ENCODE results near the gene SLC25A29.
A peak's percentile ranks its signal among the peaks of the same experiment; 100 is the strongest.

SLC25A29 gene

DNA sequence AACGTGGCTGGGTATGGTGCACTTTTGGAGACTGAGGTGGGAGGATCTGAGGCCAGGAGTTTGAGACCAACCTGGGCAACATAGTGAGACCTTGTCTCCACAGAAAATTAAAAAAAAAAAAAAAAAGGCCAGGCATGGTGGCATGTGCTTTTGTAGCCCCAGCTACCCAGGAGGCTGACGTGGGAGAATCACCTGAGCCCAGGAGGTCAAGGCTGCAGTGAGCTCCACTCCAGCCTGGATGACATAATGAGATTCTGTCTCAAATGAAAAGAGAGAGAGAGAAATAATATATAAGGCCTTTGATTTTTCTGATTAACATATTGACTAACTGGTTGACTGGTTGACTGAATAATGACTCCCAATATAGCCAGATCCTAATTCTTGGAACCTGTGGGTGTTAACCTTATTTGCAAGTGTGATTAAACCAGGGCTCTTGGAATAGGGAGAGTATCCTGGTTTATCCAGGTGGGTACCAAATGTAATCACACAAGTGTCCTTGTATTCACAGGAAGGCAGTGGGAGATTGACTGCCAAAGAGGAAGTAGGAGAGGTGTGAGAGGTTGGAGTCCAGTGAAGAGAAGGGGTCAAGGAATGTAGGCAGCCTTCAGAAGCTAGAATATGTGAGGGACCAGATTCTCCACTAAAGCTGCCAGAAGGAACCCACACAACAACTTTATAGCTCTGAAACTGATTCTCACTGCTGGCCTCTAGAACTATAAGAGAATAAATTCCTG lies 55.3 kb downstream of the SLC25A29 start:
- no peak overlapping the region for H3K9ac ChIP-seq (ENCODE audit: low read length)
- H3K4me1 ChIP-seq (ENCODE audit: control insufficient read depth, insufficient read depth, low read length): peaks cover 35% of the 10 kb centered on the region
- no peaks in the 10 kb centered on the region for H3K36me3 ChIP-seq (ENCODE audit: control insufficient read depth, insufficient read depth, low read length)
- no peaks in the 10 kb centered on the region for H3K9me3 ChIP-seq (ENCODE audit: control insufficient read depth, low read length)
- H3K27me3 ChIP-seq (ENCODE audit: control insufficient read depth, insufficient read depth, low read length): no peaks in the 10 kb centered on the region
- no peak overlapping the region for H3K4me3 ChIP-seq (ENCODE audit: low read length)

DNA sequence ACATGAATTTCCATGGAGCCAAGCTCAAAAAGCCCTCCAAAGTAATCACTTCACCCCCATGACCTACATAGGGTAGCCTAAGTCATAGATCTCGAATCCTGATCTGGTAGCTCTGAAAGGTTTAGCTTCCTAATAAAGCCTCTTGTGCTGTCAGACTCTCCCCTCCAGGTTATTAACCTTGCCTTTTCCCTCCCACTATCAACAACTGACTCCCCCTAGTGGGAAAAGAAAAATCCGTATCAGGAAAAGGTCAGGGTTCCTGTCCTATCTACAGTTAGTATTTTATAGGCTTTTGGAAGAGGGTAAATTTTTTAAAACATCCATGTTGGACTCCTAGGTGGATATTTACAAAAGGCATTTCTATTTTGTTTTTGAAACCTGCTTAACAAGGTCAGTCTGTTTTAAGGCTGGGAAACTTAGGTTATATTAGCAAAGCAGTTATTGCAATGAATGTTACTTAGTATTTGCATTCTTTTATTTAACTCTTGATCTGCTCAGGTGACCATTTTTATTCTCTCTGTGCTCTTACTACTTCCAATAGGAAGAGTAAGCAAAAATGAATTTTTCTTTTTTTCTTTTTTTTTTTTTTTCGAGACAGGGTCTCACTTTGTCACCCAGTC lies 59.3 kb downstream of the SLC25A29 start:
- Histone ChIP-seq H3K9me3 (ENCODE audit: control insufficient read depth, low read length) (no peaks in the 10 kb centered on the region), H3K4me3 (ENCODE audit: low read length) (no peak overlapping the region), H3K27me3 (ENCODE audit: control insufficient read depth, insufficient read depth, low read length) (no peaks in the 10 kb centered on the region), H3K36me3 (ENCODE audit: control insufficient read depth, insufficient read depth, low read length) (no peaks in the 10 kb centered on the region), H3K4me1 (ENCODE audit: control insufficient read depth, insufficient read depth, low read length) (peaks cover 48% of the 10 kb centered on the region), H3K9ac (ENCODE audit: low read length) (no peak overlapping the region)

DNA sequence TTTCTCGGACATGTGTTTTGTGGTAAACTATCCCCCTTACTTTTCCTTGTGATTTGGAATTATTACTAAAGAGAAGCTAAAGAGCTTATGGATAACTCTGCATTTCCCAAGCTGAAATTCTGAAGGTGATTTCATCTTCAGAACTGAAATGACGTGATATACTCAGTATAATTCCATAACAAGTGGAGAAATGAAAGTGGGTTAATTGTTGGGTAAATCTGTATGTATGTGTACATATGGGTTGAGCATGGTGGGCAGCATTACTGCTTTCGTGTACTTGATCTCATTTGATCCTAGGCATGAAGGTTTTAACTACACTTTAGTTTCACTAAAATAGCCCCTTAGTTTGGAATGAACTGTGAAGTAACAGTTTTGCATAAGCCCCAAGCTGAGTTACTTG lies 63.2 kb downstream of the SLC25A29 start:
- no peaks in the 10 kb centered on the region for H3K36me3 ChIP-seq (ENCODE audit: control insufficient read depth, insufficient read depth, low read length)
- no peak overlapping the region for H3K4me3 ChIP-seq (ENCODE audit: low read length)
- no peaks in the 10 kb centered on the region for H3K27me3 ChIP-seq (ENCODE audit: control insufficient read depth, insufficient read depth, low read length)
- H3K9ac ChIP-seq (ENCODE audit: low read length): no peak overlapping the region
- peaks cover 33% of the 10 kb centered on the region for H3K4me1 ChIP-seq (ENCODE audit: control insufficient read depth, insufficient read depth, low read length)
- no peaks in the 10 kb centered on the region for H3K9me3 ChIP-seq (ENCODE audit: control insufficient read depth, low read length)

DNA sequence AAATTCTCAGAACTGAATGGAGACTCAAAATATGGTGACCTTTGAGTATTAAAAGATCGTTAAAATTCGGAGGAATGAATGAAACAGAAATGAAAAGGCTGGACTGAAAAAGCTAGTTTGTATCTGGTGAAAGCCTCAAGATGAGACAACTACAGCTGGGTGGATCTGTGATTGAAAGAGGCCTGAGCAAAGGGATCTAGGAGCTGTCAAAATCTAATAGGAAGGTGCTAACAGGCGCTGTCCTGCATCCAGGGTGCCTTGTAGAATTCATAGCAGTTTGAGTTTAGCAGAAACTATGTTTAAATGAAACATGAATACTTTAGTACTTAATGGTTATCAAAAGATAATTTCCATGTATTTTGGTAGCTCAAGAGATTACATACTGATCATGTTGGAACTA lies 65.0 kb downstream of the SLC25A29 start:
- peak overlapping the region; percentile 77 for H3K9ac ChIP-seq (ENCODE audit: low read length)
- H3K4me1 ChIP-seq (ENCODE audit: control insufficient read depth, insufficient read depth, low read length): peaks cover 27% of the 10 kb centered on the region
- H3K9me3 ChIP-seq (ENCODE audit: control insufficient read depth, low read length): no peaks in the 10 kb centered on the region
- H3K36me3 ChIP-seq (ENCODE audit: control insufficient read depth, insufficient read depth, low read length): no peaks in the 10 kb centered on the region
- H3K4me3 ChIP-seq (ENCODE audit: low read length): peak overlapping the region; percentile 6
- H3K27me3 ChIP-seq (ENCODE audit: control insufficient read depth, insufficient read depth, low read length): no peaks in the 10 kb centered on the region
